HepG2 (cell line): ENCODE data around the gene GRHPR. TPM values are rescaled to one million over a fixed set of nuclear protein-coding genes. Genes with fewer than 3 reads are reported as not detected.

Experiments
- DPF2 ChIP-seq: sonication (generic); formaldehyde crosslinking; IDR thresholded peaks from 2 replicates; pipeline ENCODE4 v1.4.0; 2020; ENCODE audit warnings: mild to moderate bottlenecking, low read depth, missing genetic modification reagents, borderline replicate concordance
- HOMEZ ChIP-seq: IDR thresholded peaks from 2 replicates; pipeline ENCODE4 v1.6.1; 2016; ENCODE audit warnings: low read depth
- NRL ChIP-seq: sonication (generic); formaldehyde crosslinking; IDR thresholded peaks from 2 replicates; pipeline ENCODE4 v1.5.0; 2020; ENCODE audit warnings: missing genetic modification reagents, mild to moderate bottlenecking, moderate library complexity, borderline replicate concordance
- REST ChIP-seq, 2 experiments: IDR thresholded peaks; 2 replicates each; pipeline ENCODE4 v1.6.1; 2011 to 2012; ENCODE audit warnings: low read length in 2 of 2, borderline replicate concordance in 1 of 2, low read depth in 1 of 2, mild to moderate bottlenecking in 1 of 2, moderate library complexity in 1 of 2
- RFXANK ChIP-seq: IDR thresholded peaks from 2 replicates; pipeline ENCODE4 v1.6.1; 2016
- SKIL ChIP-seq: sonication (generic); formaldehyde crosslinking; IDR thresholded peaks from 2 replicates; pipeline ENCODE4 v1.8.0; 2022; ENCODE audit warnings: missing genetic modification reagents, mild to moderate bottlenecking, moderate library complexity, borderline replicate concordance
- SP4 ChIP-seq: sonication (generic); formaldehyde crosslinking; IDR thresholded peaks from 2 replicates; pipeline ENCODE4 v1.8.1; 2023; ENCODE audit warnings: mild to moderate bottlenecking, missing genetic modification reagents
- STAT5B ChIP-seq: sonication (generic); formaldehyde crosslinking; IDR thresholded peaks from 2 replicates; pipeline ENCODE4 v1.4.0; 2020; ENCODE audit warnings: missing genetic modification reagents
- TERF1 ChIP-seq: sonication (generic); formaldehyde crosslinking; IDR thresholded peaks from 2 replicates; pipeline ENCODE4 v1.8.0; 2022; ENCODE audit warnings: mild to moderate bottlenecking, missing genetic modification reagents, moderate library complexity
- U2AF2 ChIP-seq: fragments of 200-400 bp; formaldehyde crosslinking; IDR thresholded peaks from 2 replicates; pipeline ENCODE4 v1.6.1; 2017; ENCODE audit warnings: low read depth, mild to moderate bottlenecking, low read length
- ZNF18 ChIP-seq: sonication (generic); formaldehyde crosslinking; IDR thresholded peaks from 2 replicates; pipeline ENCODE4 v1.8.0; 2022; ENCODE audit warnings: mild to moderate bottlenecking, missing genetic modification reagents; ENCODE audit not compliant: insufficient replicate concordance
- ZNF264 ChIP-seq: sonication (generic); formaldehyde crosslinking; IDR thresholded peaks from 2 replicates; pipeline ENCODE4 v1.4.0; 2020; ENCODE audit warnings: missing genetic modification reagents
- ZNF44 ChIP-seq: sonication (generic); formaldehyde crosslinking; IDR thresholded peaks from 2 replicates; pipeline ENCODE4 v1.5.1; 2020; ENCODE audit warnings: mild to moderate bottlenecking, missing genetic modification reagents
- ZNF501 ChIP-seq: sonication (generic); formaldehyde crosslinking; IDR thresholded peaks from 2 replicates; pipeline ENCODE4 v1.5.1; 2020; ENCODE audit warnings: mild to moderate bottlenecking, moderate library complexity, missing genetic modification reagents
- ZNF549 ChIP-seq: sonication (generic); formaldehyde crosslinking; IDR thresholded peaks from 2 replicates; pipeline ENCODE4 v1.5.0; 2020; ENCODE audit warnings: missing genetic modification reagents
- ZNF749 ChIP-seq: sonication (generic); formaldehyde crosslinking; IDR thresholded peaks from 2 replicates; pipeline ENCODE4 v1.8.0; 2022; ENCODE audit warnings: mild to moderate bottlenecking, missing genetic modification reagents, moderate library complexity, borderline replicate concordance
- ZNF766 ChIP-seq: sonication (generic); formaldehyde crosslinking; IDR thresholded peaks from 2 replicates; pipeline ENCODE4 v1.5.0; 2020; ENCODE audit warnings: missing genetic modification reagents, borderline replicate concordance
- polyA plus RNA-seq, 8 experiments: library from polyadenylated mRNA; depleted of rRNA in 3 of 8; stranded (reverse) in 7 of 8; unstranded in 1 of 8; fragments of >200 nt; fragmentation: Illumina TruSeq in 4 of 8; extraction: Trizol in 4 of 8; gene quantifications; 2 replicates each; pipeline versions ENCODE4 v1.2.1 to v1.2.3, GENCODE V29; 2011 to 2016; ENCODE audit warnings: low read depth in 4 of 8, missing spikeins in 1 of 8, mixed read lengths in 1 of 8; ENCODE audit not compliant: insufficient read depth in 1 of 8
- total RNA-seq, 5 experiments: library from RNA; depleted of rRNA; stranded (reverse); fragments of >200 nt; fragmentation: Illumina TruSeq; extraction: Trizol; gene quantifications; 2 replicates each; pipeline ENCODE4 v1.2.3, GENCODE V29; 2016; ENCODE audit warnings: low read depth in 1 of 5

GRHPR gene
- total and polyA plus RNA-seq, 2 of the 13 experiments (the other 11 are each of a cell fraction or from before 2014, with no cell fraction given), result 113 to 115 TPM

- no peak for TF ChIP-seq TERF1 (CRISPR knock-in tag)
- TF ChIP-seq U2AF2, result no peak
- TF ChIP-seq ZNF264 (CRISPR knock-in tag), result 0 out of 2 replicates have a peak, but pooled peaks have one; percentile 42
- no peak for TF ChIP-seq SKIL
- TF ChIP-seq ZNF18 (CRISPR knock-in tag), result no peak
- TF ChIP-seq HOMEZ, result 0 out of 2 replicates have a peak, but pooled peaks have one; percentile 29
- TF ChIP-seq ZNF44 (CRISPR knock-in tag), result peak; percentile 4; the same call in 1 of the 2 replicates
- TF ChIP-seq SP4 (CRISPR knock-in tag), result peak; percentile 99
- 0 out of 2 replicates have a peak, but pooled peaks have one; percentile 4 for TF ChIP-seq RFXANK
- TF ChIP-seq REST (IDR thresholded peaks at IDR 0.05; ENCODE audit: borderline replicate concordance in 1 of 2, low read depth in 1 of 2, low read length in 2 of 2), result peak in 1 of 2 experiments; percentile 45; a peak in 1 of 4 replicates
- TF ChIP-seq ZNF766 (CRISPR knock-in tag), result peak; percentile 44; the same call in 1 of the 2 replicates
- TF ChIP-seq NRL, result no peak
- peak; percentile 78 for TF ChIP-seq ZNF501
- no peak for TF ChIP-seq ZNF749 (CRISPR knock-in tag)
- TF ChIP-seq STAT5B (CRISPR knock-in tag), result no peak
- TF ChIP-seq DPF2, result no peak
- TF ChIP-seq ZNF549 (CRISPR knock-in tag), result no peak
These were observed 63.1 kb downstream of the GRHPR start, which contains the start of gene POLR1E (continued) for GRCh38 chr9:37485389-37486255.
